K562 (cell line): ENCODE data around the gene GPR142. TPM values are rescaled to one million over a fixed set of nuclear protein-coding genes. Genes with fewer than 3 reads are reported as not detected.

ENCODE experiments used
- ATF1 ChIP-seq, 2 experiments: fragments of 450-650 bp in 1 of 2; IDR thresholded peaks; 2 replicates each; pipeline ENCODE4 v1.6.1; 2016; ENCODE audit warnings: missing compliant biosample characterization in 1 of 2, missing genetic modification characterization in 1 of 2
- BHLHE40 ChIP-seq: IDR thresholded peaks from 2 replicates; pipeline ENCODE4 v1.6.1; 2011; ENCODE audit warnings: low read length, improper control_type of control experiment
- CBX3 ChIP-seq, 2 experiments: IDR thresholded peaks; 1 replicate in 1 of 2; 2 replicates in 1 of 2; pipeline ENCODE4 v1.6.1; 2012; ENCODE audit warnings: inconsistent platforms in 2 of 2, low read length in 2 of 2, borderline replicate concordance in 1 of 2, control low read depth in 1 of 2
- DMBX1 ChIP-seq: fragments of 250-450 bp; sonication (Bioruptor Pico); IDR thresholded peaks from 2 replicates; pipeline ENCODE4 v1.8.0; 2022; ENCODE audit warnings: inconsistent platforms, mild to moderate bottlenecking, moderate library complexity, borderline replicate concordance
- ESRRA ChIP-seq: fragments of 450-650 bp; IDR thresholded peaks from 2 replicates; pipeline ENCODE4 v1.6.1; 2014; ENCODE audit warnings: low read depth, mild to moderate bottlenecking, moderate library complexity, borderline replicate concordance
- FOXO4 ChIP-seq: fragments of 450-650 bp; formaldehyde crosslinking; IDR thresholded peaks from 2 replicates; pipeline ENCODE4 v1.4.0; 2020; ENCODE audit warnings: mild to moderate bottlenecking, moderate library complexity
- HNRNPUL1 ChIP-seq: fragments of 200-400 bp; formaldehyde crosslinking; IDR thresholded peaks from 2 replicates; pipeline ENCODE4 v1.6.1; 2017; ENCODE audit warnings: low read length
- IFI16 ChIP-seq: fragments of 250-450 bp; sonication (Bioruptor Pico); IDR thresholded peaks from 2 replicates; pipeline ENCODE4 v2.1.2; 2022; ENCODE audit warnings: mild to moderate bottlenecking, inconsistent platforms
- KDM4B ChIP-seq, 2 experiments: fragments of 450-650 bp in 1 of 2; sonication (generic) in 1 of 2; IDR thresholded peaks; 2 replicates each; pipeline ENCODE4 v1.6.1; 2016 to 2017; ENCODE audit warnings: borderline replicate concordance in 2 of 2, antibody characterized with exemption in 1 of 2, low read depth in 1 of 2, mild to moderate bottlenecking in 1 of 2
- KLF10 ChIP-seq: fragments of 250-450 bp; sonication (Bioruptor Pico); IDR thresholded peaks from 2 replicates; pipeline ENCODE4 v1.6.1; 2021; ENCODE audit warnings: matching md5 sums
- MTF1 ChIP-seq: fragments of 250-450 bp; sonication (Bioruptor Pico); IDR thresholded peaks from 2 replicates; pipeline ENCODE4 v1.9.0; 2021; ENCODE audit warnings: moderate library complexity, mild to moderate bottlenecking, inconsistent platforms, borderline replicate concordance
- MYC ChIP-seq, 2 experiments: fragments of 250-450 bp in 1 of 2; sonication (Bioruptor Pico) in 1 of 2; IDR thresholded peaks; 2 replicates each; pipeline versions ENCODE4 v1.5.1 to v1.6.1; 2012 to 2021; ENCODE audit warnings: low read depth in 2 of 2, borderline replicate concordance in 1 of 2, improper control_type of control experiment in 1 of 2, low read length in 1 of 2, mild to moderate bottlenecking in 1 of 2, moderate library complexity in 1 of 2
- NCOR1 ChIP-seq: fragments of 450-650 bp; IDR thresholded peaks from 2 replicates; pipeline ENCODE4 v1.6.1; 2016; ENCODE audit warnings: mild to moderate bottlenecking, moderate library complexity
- NELFE ChIP-seq: IDR thresholded peaks from 2 replicates; pipeline ENCODE4 v1.6.1; 2011; ENCODE audit warnings: mild to moderate bottlenecking; ENCODE audit not compliant: insufficient read depth, insufficient read length
- PCBP2 ChIP-seq: fragments of 200-400 bp; formaldehyde crosslinking; IDR thresholded peaks from 2 replicates; pipeline ENCODE4 v1.6.1; 2018; ENCODE audit warnings: low read length, low read depth, mild to moderate bottlenecking, moderate library complexity; ENCODE audit not compliant: poor library complexity, severe bottlenecking
- RB1 ChIP-seq: fragments of 450-650 bp; IDR thresholded peaks from 2 replicates; pipeline ENCODE4 v1.6.1; 2017; ENCODE audit warnings: low read depth, mild to moderate bottlenecking
- RBFOX2 ChIP-seq: fragments of 200-400 bp; formaldehyde crosslinking; IDR thresholded peaks from 2 replicates; pipeline ENCODE4 v1.6.1; 2017; ENCODE audit warnings: low read depth, mild to moderate bottlenecking, low read length, moderate library complexity
- SNIP1 ChIP-seq: fragments of 450-650 bp; IDR thresholded peaks from 2 replicates; pipeline ENCODE4 v1.7.1; 2017; ENCODE audit warnings: low read depth, mild to moderate bottlenecking
- TCF3 ChIP-seq: sonication (generic); formaldehyde crosslinking; IDR thresholded peaks from 2 replicates; pipeline ENCODE4 v1.4.0; 2020; ENCODE audit warnings: mild to moderate bottlenecking, missing genetic modification reagents
- TGIF2 ChIP-seq: sonication (generic); formaldehyde crosslinking; IDR thresholded peaks from 2 replicates; pipeline ENCODE4 v1.8.1; 2022; ENCODE audit warnings: mild to moderate bottlenecking, missing genetic modification reagents, moderate library complexity
- XRCC5 ChIP-seq: fragments of 200-400 bp; formaldehyde crosslinking; IDR thresholded peaks from 2 replicates; pipeline ENCODE4 v1.6.1; 2017; ENCODE audit warnings: low read depth, mild to moderate bottlenecking, low read length
- ZBTB2 ChIP-seq: fragments of 450-650 bp; IDR thresholded peaks from 2 replicates; pipeline ENCODE4 v1.6.1; 2016; ENCODE audit warnings: antibody characterized with exemption
- ZFX ChIP-seq: sonication (generic); formaldehyde crosslinking; IDR thresholded peaks from 2 replicates; pipeline ENCODE4 v1.8.0; 2022; ENCODE audit warnings: mild to moderate bottlenecking, missing genetic modification reagents, moderate library complexity
- ZNF197 ChIP-seq: fragments of 200-800 bp; sonication (Bioruptor generic); IDR thresholded peaks from 2 replicates; pipeline ENCODE4 v1.6.1; 2016; ENCODE audit warnings: low read depth, missing genetic modification characterization, missing compliant biosample characterization
- ZNF436 ChIP-seq: fragments of 250-450, 450-650 bp; sonication (Bioruptor Pico); formaldehyde crosslinking; IDR thresholded peaks from 2 replicates; pipeline ENCODE4 v1.7.0; 2020; ENCODE audit warnings: mild to moderate bottlenecking
- ZNF644 ChIP-seq: fragments of 200-800 bp; sonication (Bioruptor generic); IDR thresholded peaks from 2 replicates; pipeline ENCODE4 v1.6.1; 2016; ENCODE audit warnings: low read depth, missing genetic modification characterization, missing compliant biosample characterization
- ZNF699 ChIP-seq: fragments of 250-450 bp; sonication (Bioruptor Pico); IDR thresholded peaks from 2 replicates; pipeline ENCODE4 v1.8.0; 2021; ENCODE audit warnings: mild to moderate bottlenecking, moderate library complexity; ENCODE audit not compliant: insufficient replicate concordance
- ZNF780A ChIP-seq: fragments of 250-450 bp; sonication (Bioruptor Pico); IDR thresholded peaks from 2 replicates; pipeline ENCODE4 v1.5.0; 2021; ENCODE audit warnings: mild to moderate bottlenecking
- ZNF785 ChIP-seq: fragments of 250-450 bp; sonication (Bioruptor Pico); IDR thresholded peaks from 2 replicates; pipeline ENCODE4 v1.4.0; 2020; ENCODE audit warnings: mild to moderate bottlenecking
- polyA plus RNA-seq, 8 experiments: library from polyadenylated mRNA; depleted of rRNA in 4 of 8; stranded (reverse) in 5 of 8; unstranded in 3 of 8; fragments of >200 nt; fragmentation: Nextera tagmentation in 2 of 8; fragmentation: Illumina TruSeq in 1 of 8; extraction: Ambion mirVana in 2 of 8; extraction: Trizol in 1 of 8; gene quantifications; 2 replicates each; pipeline versions ENCODE4 v1.2.1 to v1.2.3, GENCODE V29; 2011 to 2014; ENCODE audit warnings: inconsistent platforms in 1 of 8, missing spikeins in 1 of 8
- total RNA-seq, 7 experiments: library from RNA; depleted of rRNA in 6 of 7; stranded (reverse); fragments of >200 nt in 6 of 7; fragmentation: Illumina TruSeq in 2 of 7; extraction: Trizol in 2 of 7; gene quantifications; 2 replicates each; pipeline versions ENCODE4 v1.2.1 to v1.2.3, GENCODE V29; 2011 to 2021; ENCODE audit warnings: low replicate concordance in 1 of 7

Gene GPR142
- total and polyA plus RNA-seq, 9 of the 15 experiments (the other 6 are each of a cell fraction or from before 2014, with no cell fraction given): not detected

- no peak for TF ChIP-seq KLF10 (CRISPR knock-in tag)
- TF ChIP-seq SNIP1: no peak
- no peak for TF ChIP-seq ZNF780A (CRISPR knock-in tag)
- no peak for TF ChIP-seq ZNF644 (tag)
- TF ChIP-seq ZFX: no peak; the same call in 1 of the 2 replicates
- TF ChIP-seq ZBTB2: no peak
- no peak for TF ChIP-seq ZNF197 (CRISPR knock-in tag)
- no peak for TF ChIP-seq MYC (IDR thresholded peaks at IDR 0.05; ENCODE audit: low read depth, low read length)
- no peak for TF ChIP-seq MYC (CRISPR knock-in tag; IDR thresholded peaks at IDR 0.05; ENCODE audit: borderline replicate concordance, low read depth)
- no peak for TF ChIP-seq ATF1 (CRISPR knock-in tag; IDR thresholded peaks at IDR 0.05)
- TF ChIP-seq ATF1 (tag; IDR thresholded peaks at IDR 0.05): no peak
- TF ChIP-seq DMBX1 (CRISPR knock-in tag): no peak
- peak; percentile 81; the same call in 1 of the 2 replicates for TF ChIP-seq RB1
- TF ChIP-seq ESRRA: 0 out of 2 replicates have a peak, but pooled peaks have one; percentile 17
- peak; percentile 86 for TF ChIP-seq BHLHE40
- TF ChIP-seq HNRNPUL1: no peak
- TF ChIP-seq PCBP2: no peak
- no peak for TF ChIP-seq TCF3
- no peak for TF ChIP-seq ZNF699
- TF ChIP-seq NELFE: no peak
- no peak for TF ChIP-seq ZNF785 (CRISPR knock-in tag)
- TF ChIP-seq MTF1 (CRISPR knock-in tag): no peak
- no peak for TF ChIP-seq TGIF2 (CRISPR knock-in tag)
- no peak for TF ChIP-seq IFI16
- TF ChIP-seq FOXO4 (CRISPR knock-in tag): no peak
- TF ChIP-seq XRCC5: peak; percentile 66; the same call in 1 of the 2 replicates
- no peak for TF ChIP-seq NCOR1
- TF ChIP-seq RBFOX2: no peak
- TF ChIP-seq KDM4B (IDR thresholded peaks at IDR 0.05; ENCODE audit: borderline replicate concordance in 2 of 2, low read depth in 1 of 2): no peak
- TF ChIP-seq ZNF436 (CRISPR knock-in tag): no peak
- peak in 1 of 2 experiments; percentile 34; a peak in 1 of 3 replicates for TF ChIP-seq CBX3 (IDR thresholded peaks at IDR 0.05; ENCODE audit: borderline replicate concordance in 1 of 2, low read length in 2 of 2)
These were observed 13.2 kb upstream of the GPR142 start (continued) for GRCh38 chr17:74354123-74354522.
